Testis (tissue), 2 donors: ENCODE results near the gene MAP3K20.

Experiments used
- POLR2A ChIP-seq: fragments of 450-650 bp; IDR thresholded peaks from one replicate; pipeline ENCODE4 v1.6.1; 2017; ENCODE audit warnings: antibody characterized with exemption, mild to moderate bottlenecking, moderate library complexity
- TF ChIP-seq, protein P1 (sequence below), 3 experiments: fragments of 450-650 bp in 2 of 3; fragments of 200-600 bp in 1 of 3; sonication (generic) in 1 of 3; IDR thresholded peaks; one replicate each; pipeline ENCODE4 v1.5.1; 2016 to 2019; ENCODE audit warnings: antibody characterized with exemption in 3 of 3, mild to moderate bottlenecking in 2 of 3, moderate library complexity in 1 of 3

DNA sequence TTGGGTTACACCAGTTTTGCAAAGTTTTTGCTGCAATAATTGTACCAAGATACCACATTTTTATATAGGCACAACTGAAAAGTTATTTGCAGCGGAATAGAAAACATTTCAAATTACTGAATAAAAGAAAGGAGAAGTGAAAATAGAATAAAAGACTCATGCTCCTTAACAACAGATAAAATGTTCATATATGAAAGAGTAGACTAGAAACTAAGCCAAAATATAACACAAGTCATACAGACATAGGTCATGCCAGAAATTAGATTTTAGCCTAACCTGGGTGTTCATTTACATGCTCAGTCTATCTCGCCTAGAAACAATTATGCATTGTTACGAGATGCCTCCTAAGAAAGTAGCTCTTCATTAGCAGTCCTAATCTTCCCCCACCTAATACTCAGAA is 16.4 kb upstream of the MAP3K20 start:
- TF ChIP-seq, protein P1, sequence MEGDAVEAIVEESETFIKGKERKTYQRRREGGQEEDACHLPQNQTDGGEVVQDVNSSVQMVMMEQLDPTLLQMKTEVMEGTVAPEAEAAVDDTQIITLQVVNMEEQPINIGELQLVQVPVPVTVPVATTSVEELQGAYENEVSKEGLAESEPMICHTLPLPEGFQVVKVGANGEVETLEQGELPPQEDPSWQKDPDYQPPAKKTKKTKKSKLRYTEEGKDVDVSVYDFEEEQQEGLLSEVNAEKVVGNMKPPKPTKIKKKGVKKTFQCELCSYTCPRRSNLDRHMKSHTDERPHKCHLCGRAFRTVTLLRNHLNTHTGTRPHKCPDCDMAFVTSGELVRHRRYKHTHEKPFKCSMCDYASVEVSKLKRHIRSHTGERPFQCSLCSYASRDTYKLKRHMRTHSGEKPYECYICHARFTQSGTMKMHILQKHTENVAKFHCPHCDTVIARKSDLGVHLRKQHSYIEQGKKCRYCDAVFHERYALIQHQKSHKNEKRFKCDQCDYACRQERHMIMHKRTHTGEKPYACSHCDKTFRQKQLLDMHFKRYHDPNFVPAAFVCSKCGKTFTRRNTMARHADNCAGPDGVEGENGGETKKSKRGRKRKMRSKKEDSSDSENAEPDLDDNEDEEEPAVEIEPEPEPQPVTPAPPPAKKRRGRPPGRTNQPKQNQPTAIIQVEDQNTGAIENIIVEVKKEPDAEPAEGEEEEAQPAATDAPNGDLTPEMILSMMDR (IDR thresholded peaks at IDR 0.05): no peak
- no peak for TF ChIP-seq POLR2A
